DMS114 treated with DMSO at 0.1 percent for 48 hours (cell line): Measurements from ENCODE around the gene BTN1A1.

Source experiments
- DNase-seq: peaks from one replicate; lab custom pipeline; 2025; ENCODE audit not compliant: unreplicated experiment; lab: John Stamatoyannopoulos, UW

BTN1A1 gene

GRCh38 chr6:26475823-26476729 is 24.0 kb upstream of the BTN1A1 start:
- no peak for DNase-seq

DNA sequence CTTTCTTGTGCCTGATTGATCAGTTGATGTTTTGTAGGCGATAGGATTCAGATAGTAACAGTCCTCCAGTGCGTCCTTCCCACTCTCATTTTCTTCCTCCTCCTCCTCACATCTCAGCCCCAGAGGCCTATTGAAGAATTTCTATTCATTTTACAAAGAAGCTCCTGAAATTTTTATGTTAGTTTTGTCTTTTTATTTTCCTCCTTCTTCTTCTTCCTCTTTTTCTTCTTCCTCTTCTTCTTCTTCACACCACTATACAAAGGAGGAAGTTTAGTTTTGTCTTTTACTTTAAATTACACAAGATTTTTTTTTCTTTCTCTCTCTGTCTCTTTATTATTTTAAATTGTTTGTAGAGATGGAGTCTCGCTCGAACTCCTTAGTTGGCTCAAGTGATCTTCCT is 23.2 kb upstream of the BTN1A1 start:
- no peak for DNase-seq

DNA sequence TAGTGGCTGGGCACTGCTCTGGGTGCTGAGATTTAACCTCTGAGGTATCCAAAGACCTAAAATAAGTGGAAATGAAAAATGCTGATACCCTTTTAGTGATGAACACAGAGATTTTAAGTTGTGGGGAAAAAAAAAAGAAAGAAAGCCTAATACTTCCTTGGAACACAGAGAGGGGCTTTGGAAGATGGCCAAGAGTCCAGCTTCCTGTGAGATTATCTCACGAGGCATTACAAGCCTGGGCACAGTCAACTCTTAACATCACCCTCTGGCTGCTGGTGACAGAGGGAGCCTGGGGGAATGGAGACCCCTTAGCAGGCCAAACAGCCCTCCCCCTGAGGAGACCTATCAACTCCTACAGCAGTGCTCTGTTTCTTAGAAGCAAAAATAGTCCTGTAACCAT is 22.7 kb upstream of the BTN1A1 start:
- DNase-seq = no peak

DNA sequence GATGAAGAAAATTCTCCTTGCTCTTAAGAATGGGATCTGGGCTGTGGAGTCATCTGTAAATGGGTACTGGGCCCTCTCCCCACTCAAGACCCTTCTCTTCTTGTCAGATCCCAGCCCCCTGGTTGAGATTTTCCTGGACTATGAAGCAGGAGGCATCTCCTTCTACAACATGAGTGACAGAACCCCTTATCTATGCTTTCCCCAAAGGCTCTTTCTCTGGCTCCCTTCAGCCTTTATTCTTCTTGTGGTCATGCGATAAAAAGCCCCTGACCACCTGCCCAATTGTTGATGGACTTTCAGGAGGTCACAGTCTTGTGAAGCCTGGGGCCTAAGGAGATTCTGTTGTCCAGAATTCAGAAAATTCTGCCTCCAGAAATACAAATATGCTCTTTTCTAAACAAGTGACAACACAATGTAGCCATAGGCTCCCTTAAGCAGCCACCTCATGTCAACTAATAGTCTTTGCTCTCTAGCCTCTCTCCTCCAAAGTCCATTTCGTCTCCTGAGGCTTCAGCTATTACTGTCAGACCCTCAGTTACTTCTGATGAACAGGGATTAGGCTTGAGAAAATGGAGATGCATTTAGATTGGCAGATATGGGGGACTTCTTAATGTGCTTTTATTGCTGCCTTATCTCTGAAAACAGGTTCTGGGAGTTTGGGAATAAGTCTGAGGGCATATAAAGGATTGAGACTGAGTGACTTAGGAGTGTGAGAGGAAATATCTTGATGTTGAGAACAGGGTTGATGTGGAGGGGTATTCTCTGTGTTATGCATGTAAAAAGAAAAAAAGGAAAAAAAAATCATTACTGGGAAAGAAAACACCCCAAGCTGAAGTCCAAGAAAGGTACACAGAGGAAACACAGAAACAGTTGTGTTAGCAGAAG is 21.8 kb upstream of the BTN1A1 start:
- DNase-seq = no peak

DNA sequence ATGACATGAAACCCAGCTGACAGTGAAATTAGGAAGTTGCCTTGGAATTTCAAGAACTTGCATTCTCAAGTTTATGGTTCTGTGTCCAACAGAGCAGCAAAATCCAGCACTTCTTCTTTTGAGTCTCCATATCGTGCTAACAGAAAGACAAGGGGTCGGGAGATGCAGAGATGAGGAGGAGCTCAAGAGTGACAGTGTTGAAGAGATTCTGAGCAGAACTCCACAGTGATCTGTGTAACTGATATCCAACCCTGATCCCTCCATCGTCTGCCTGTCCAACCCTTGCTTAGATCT is 21.2 kb upstream of the BTN1A1 start:
- DNase-seq = no peak

- DNase-seq = no peak
These were observed 17.8 kb upstream of the BTN1A1 start for GRCh38 chr6:26482338-26482737.

DNA sequence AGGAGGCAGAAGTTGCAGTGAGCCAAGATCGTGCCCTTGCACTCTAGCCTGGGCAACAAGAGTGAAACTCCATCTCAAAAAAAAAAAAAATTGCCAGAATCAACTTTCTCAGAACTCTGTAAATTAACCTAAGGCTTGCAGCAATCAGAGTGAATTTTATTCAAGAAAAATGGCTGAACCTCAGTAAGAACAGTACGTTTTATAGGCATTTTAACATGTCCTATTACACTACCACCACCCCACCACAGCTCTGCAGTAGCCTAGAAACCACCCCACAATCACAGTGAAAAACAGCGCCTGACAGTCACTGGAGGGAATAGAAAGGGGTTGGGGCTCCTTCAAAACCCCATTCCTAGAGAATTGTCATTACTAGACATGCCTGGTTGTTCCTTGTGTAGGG is 16.4 kb upstream of the BTN1A1 start:
- DNase-seq = no peak

- DNase-seq = no peak
These were observed 15.9 kb upstream of the BTN1A1 start for GRCh38 chr6:26484161-26484560.

GRCh38 chr6:26485112-26485780 is 14.9 kb upstream of the BTN1A1 start:
- DNase-seq = no peak

DNA sequence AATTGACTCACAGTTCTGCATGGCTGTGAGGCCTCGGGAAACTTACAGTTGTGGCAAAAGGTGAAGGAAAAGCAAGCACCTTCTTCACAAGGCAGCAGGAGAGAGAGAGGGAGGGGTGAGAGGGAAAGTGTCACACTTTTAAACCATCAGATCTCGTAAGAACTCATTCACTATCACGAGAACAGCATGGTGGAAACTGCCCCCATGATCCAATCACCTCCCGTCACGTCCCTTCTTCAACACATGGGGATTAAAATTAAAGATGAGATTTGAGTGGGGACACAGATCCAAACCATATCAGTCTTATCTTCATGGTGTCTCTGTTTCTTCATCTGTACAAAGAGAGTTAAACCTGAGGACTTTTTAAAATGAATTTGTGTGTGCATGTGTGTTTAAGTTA is 13.7 kb upstream of the BTN1A1 start:
- DNase-seq = no peak

DNA sequence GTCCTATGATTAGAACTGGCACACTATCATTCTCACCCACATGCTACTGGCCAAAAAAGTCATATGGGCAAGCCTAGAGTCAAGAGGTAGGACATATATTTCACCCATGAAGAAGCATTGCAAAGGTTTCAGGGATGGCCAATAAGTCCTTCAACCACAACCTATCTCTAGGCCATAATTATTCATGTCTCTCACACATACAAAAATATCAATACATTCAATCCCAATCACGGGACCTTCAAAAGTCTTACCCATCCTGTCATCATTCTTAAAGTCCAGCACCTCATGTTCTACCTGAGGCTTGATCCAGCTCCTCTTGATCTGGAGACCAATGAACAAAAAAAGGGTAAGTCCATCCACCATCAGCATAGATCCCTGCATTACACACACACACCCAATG is 12.6 kb upstream of the BTN1A1 start:
- DNase-seq = no peak

DNA sequence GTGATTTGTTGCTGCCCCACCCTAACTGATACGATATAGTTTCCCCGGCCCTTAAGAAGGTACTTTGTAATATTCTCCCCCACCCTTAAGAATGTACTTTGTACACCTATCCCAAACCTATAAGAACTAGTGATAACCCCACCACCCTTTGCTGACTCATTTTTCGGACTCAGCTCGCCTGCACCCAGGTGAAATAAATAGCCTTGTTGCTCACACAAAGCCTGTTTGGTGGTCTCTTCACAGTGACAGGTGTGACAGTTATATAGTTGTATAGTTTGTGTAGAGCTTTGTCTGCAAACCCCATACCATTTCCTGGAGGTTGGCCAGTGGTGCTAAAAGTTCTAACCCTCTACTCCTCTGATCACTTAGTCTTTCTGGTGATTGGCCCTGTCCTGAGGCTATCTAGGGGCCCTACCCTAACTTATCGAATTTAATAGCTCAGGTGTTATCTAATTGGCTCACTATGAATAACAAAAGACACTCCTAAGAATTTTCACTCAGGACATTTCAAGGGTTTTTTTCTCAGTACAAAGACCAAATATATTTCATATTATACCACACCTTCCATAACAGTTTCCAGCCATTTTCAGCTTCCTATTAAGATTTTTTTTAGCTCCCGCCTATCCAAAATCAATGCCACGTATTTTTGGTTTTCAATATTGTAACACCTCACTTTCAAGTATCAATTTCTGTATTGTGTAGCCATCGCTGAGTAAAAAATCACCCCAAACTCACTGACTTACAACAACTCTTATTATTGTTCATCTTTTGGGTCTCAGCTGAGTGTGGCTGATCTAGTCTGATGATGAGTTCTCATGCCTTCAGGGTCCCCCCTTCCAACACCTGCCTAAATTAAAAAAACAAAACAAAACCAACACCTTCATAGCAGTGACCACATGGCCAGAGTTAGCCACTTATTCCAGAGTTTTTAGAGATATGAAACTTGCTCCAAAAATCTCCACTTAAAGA is 9.8 kb upstream of the BTN1A1 start:
- no peak for DNase-seq

GRCh38 chr6:26491604-26492003 is 8.5 kb upstream of the BTN1A1 start:
- no peak for DNase-seq

DNA sequence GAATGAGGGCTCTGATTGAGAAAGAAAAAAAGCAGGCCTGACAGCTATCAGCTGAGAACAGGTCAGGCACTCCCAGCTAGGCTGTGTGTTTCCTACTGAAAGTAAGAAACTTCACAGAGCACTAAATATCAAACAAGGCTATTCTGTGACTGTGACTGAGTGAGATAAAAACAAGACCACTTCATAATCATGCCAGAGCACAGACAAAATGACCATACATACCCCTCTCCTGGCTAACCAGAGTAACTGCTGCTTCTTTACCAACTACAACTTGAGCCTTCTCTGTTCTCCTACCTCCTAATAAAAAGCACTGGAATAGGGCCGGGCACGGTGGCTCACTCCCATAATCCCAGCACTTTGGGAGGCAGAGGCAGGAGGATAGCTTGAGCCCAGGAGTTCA is 6.8 kb upstream of the BTN1A1 start:
- DNase-seq = peak; percentile 71

- no peak for DNase-seq
These were observed 6.0 kb upstream of the BTN1A1 start for GRCh38 chr6:26494117-26494516.

DNA sequence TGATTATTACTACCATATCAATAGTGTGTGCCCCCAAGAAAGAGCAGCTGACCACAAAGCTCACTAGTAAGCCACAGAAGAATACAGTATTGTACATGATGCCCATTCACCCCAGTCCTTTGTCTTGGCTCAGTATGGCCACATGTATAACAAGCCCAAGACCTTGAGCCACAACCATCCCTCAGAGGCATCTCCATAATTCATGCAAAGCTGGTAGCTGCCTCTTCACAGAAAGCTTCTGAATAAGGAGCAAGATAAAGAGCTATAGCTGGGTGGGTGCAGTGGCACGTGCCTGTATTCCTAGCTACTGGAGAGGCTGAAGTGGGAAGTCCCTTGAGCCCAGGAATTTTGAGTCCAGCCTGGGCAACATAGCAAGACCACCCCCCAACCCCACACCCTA is 4.8 kb upstream of the BTN1A1 start:
- DNase-seq = no peak

DNA sequence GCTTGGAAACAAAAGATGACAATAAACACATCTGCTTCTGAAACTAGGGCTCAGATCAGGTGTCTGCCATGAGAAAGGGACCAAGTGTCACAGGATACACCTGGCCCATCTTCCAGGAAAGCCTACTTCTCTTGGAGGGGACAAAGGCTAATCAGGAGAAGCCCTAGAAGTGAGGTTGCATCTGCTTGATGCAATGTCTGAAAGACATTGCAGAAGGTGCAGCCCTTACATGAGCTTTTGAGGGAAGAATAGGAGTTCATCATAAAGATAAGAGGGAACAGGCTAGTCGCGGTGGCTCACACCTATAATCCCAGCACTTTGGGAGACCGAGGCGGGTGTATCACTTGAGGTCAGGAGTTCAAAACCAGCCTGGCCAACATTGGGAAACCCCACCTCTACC is 2.5 kb upstream of the BTN1A1 start:
- no peak for DNase-seq

- DNase-seq = no peak
These were observed 1.4 kb downstream of the BTN1A1 start for GRCh38 chr6:26501482-26501986.

DNA sequence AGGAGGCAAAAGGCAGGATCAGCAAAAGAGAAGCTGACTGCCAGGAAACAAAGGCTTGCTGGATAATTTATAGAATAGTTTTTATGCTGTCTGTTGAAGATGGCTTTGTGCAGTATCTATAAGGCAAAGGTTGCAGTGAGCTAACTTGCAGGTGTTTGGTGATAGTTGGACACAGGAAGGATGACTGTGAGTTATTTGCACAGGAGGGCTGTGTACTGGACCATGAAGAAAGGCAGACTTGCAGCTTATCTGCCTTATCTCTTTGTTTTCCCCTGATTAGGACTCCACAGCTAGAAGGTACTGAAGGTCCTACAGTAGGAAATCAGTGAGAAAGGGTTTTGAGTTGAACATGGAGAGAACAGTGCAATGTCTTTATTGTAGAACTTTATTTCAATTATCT is 2.1 kb downstream of the BTN1A1 start:
- no peak for DNase-seq

GRCh38 chr6:26502626-26503025 is 2.5 kb downstream of the BTN1A1 start:
- no peak for DNase-seq
